ENCODE results near the gene ZNF598.
A peak's percentile ranks its signal among the peaks of the same experiment; 100 is the strongest.
"Not testable (repeated sequence)": the region's sequence is repeated elsewhere in the genome, so short reads cannot be mapped to it uniquely, and the experiment has no call there.

The ZNF598 gene

DNA sequence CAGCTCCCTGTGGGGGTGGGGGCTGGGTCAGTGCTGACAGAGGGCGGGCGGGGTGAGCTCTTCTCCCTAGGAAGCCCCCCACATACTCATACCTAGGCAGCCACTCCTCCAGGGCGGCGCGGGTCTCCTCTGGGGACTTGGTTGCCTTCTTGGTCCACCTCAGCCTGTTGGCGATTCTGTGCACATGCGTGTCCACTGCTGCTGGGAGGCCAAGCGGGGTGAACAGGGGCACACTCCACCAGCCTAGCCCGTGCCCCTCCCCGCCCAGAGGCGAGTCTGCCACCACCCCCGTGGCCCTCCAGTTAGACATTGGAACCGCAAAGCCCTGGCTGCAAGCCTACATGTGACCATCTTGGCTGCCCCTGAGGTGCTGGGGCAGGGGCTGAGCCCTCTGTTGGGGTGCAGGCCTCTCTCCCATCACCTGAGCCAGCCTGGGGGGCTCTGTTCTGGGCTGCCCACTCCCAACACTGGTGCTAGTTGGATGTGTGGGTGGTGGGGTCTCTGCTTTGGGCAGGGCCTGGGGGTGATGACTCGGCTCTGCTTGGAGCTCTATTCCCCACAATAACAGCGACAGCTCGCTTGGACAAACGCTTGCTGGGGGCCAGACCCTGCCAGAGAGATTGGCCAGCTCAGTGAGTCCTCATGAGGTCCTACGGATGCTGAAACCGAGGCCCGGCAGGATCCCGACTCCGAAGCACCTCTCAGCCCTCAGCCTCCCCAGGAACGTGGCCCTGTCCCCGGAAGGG lies 30.6 kb upstream of the ZNF598 start:
- DNase-seq = no peak

- DNase-seq = no peak
Observed at GRCh38 chr16:2039274-2040031, 29.8 kb upstream of the ZNF598 start.

DNA sequence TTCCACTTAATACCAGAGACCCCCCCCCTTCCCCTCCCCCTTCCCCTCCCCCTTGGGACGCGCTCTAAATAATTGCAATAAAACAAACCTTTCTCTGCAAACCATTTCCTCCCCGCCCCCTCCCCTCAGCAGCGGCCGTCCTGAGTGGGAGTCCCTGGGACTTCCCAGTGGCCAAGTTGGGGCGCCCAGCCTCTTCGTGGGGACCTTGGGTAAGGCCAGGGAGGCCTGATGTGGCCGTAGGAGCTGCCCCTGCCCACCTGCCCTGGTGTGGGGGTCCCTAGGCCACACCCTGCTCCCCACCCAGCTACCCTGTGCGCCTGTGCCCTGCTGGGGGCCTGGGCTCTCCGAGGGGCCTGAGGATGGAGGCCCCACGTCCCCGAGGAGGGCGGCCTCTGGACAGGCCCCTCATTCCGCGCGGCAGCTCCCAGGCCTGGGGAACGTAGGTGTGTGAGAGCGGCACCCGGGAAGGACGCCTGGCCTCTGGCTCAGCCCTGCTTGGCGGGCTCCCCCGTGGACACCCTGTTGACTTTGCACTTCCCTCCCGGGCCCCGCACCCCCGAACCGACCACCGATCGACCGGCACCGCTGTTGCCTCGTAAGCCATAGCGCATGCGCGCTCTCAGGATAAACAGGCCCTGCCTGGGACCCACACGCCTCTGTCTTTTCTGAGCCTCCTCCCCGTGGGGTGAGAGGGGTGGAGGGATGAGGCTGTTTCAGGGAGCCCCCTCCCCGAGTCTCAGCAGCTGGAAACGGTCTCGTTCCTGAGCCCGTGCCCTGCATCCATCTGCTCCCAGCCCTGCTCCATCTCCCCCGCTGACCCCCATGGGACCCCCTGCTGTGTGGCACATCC lies 29.0 kb upstream of the ZNF598 start:
- no peak for DNase-seq

- DNase-seq = no peak
Observed at GRCh38 chr16:2037647-2038381, 28.2 kb upstream of the ZNF598 start.

DNA sequence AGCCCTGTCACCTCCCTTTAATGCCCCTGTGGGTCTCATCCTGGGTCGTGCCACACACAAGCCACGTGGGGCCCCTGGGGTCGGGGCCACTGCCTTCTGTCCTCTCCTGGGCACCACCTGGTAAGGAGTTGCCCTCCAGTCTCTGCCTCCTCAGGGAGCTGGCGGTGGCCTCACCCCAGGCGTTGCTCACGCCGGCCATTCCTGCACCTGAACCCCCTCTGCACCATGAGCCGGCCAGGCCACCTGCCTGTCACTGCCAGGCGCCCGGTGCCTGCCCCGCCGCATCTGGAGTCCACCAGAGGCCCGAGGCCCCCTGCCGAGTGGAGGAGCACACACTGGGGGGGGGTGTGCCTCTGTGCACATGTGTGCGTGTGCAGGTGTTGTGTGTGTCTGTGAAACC lies 27.5 kb upstream of the ZNF598 start:
- no peak for DNase-seq

- DNase-seq = peak in 1 of 2 experiments; percentile 54
Observed at GRCh38 chr16:2036200-2036966, 26.8 kb upstream of the ZNF598 start.

DNA sequence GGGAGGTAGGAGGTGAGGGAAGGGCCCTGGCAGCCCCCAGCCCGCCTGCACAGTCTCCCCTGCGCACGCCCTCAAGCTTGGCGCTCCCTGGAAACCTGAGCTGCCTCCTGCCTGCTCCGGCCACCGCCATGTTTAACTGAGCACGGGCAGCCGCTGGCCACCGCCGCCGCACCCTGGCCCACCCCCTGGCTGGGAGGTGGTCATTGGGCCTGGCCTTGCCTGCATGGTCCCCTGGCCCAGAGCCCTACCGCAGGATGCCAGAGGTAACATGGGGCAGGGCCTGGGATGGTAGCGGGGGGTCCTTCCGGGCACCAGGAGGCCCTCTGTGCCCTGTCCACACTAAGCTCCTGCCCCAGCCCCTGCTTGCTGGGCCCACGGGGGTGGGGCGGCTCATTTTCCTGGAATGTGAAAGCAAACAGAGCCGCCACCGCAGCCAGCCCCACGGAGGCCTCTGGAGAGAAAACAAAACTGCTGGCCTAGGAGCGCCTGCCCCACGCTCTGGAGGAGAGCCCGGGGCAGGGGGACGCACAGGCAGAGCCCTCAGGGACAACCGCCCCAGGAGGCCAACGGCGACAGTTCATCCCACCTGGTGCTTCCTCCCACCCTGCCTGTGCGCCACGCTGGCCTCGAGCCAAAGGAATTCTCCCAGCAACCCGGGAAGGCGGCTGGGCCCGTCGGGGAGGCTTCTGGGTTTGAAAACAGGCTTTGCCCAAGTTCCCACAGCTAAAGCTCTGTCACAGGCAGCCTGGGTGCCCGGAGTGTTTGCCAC lies 26.0 kb upstream of the ZNF598 start:
- peak; percentile 49 to 82 for DNase-seq

DNA sequence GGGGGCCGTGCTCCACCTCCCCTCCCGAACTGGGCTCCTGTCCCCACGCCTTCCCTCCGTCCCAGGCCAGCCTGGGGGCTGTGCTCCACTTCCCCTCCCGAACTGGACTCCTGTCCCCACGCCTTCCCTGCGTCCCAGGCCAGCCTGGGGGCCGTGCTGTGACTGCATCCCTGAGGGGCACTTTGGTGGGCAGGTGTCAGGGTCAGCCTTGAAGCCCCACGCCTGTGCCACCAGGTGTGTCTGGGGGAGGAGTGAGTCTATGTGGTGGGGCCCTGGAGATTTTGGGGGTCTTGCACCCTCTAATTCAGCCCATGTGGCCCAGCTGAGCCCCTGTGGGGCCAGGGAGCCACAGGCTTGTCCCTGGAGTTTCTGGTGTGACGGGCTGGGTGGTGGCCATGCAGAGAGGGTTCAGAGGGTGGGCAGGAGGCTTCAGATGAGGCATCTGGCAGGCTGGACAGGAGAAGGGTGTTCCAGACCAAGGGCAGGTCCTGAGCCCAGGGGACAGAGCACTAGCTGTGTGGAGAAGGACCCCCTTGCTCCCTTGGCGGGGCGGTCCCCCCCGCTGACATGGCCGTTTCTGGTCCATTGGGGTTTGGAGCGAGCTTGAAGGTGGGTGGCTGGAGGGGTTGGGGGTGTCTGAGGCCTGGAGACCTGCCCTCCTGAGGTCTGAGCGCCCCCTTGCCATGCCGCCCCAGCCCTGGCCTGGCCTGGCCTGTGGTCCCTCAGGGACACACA lies 25.2 kb upstream of the ZNF598 start:
- DNase-seq = no peak

DNA sequence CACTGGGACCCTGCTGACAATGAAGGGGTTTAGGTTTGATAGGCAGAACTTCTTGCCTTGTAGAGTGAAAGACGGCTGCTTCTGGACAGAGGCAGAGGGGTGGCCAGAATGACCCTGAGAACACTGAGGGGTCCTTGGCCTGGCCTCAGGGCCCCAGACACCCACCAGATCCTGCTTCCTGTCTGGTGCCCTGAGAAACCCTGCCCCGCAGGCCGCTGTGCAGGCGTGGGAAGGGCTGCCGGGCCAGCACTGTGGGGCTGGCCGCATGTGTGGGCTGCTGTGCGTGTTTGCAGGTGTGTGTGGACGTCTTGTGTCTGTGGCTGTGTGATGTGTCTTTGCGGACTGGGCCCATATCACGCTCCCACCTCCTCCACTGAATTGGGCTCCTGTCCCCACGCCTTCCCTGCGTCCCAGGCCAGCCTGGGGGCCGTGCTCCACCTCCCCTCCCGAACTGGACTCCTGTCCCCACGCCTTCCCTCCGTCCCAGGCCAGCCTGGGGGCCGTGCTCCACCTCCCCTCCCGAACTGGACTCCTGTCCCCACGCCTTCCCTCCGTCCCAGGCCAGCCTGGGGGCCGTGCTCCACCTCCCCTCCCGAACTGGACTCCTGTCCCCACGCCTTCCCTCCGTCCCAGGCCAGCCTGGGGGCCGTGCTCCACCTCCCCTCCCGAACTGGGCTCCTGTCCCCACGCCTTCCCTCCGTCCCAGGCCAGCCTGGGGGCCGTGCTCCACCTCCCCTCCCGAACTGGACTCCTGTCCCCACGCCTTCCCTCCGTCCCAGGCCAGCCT lies 24.5 kb upstream of the ZNF598 start:
- not testable (repeated sequence) for DNase-seq

GRCh38 chr16:2033057-2033908 lies 23.7 kb upstream of the ZNF598 start:
- no peak for DNase-seq

GRCh38 chr16:2032285-2033056 lies 22.9 kb upstream of the ZNF598 start:
- DNase-seq = no peak

- DNase-seq = no peak
Observed at GRCh38 chr16:2031081-2031577, 21.5 kb upstream of the ZNF598 start.

DNA sequence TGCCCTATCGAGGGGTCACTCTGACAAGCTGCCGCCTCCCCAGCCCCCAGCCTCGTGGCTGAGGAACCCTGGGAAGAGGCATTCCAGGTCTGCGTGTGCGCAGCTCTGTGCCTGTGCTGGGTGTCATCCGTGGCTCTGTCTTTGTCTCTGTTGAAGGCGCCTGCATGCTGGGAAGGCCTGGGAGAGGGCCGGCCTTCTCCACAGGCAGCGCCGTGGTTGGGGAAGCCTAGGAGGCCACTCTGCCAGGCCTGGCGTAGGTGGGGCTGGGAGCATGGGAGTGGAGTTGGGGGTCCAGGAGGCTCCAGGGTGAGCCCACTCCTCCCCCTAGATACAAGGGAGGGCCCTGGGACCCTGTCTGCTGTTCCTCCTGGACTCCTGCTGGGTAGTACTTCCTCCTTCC lies 20.4 kb upstream of the ZNF598 start:
- no peak for DNase-seq

- no peak for DNase-seq
Observed at GRCh38 chr16:2029350-2029749, 19.7 kb upstream of the ZNF598 start.

- no peak for DNase-seq
Observed at GRCh38 chr16:2028620-2029220, 19.1 kb upstream of the ZNF598 start.

DNA sequence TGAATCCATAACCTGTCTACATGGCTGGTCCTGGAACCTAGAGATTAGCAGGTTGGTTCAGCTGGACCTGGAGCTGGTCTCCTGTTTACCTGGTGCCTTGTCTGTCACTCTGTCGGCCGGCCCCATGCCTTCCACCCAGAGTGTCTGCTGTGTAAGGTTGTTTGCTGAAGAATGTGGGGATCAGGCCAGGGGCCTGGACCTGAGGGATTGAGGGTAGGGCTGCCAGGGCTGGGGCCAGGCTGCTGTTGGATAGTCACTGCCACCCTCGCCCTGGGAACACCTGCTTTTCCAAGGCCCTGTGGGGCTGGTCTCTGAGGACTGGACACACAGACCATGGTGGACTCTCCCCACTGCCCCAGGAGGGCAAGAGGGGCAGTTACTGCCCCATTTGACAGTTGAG lies 18.5 kb upstream of the ZNF598 start:
- no peak for DNase-seq

Data from NCI-H526 (cell line).